Thyroid gland (tissue), 4 donors: Measurements from ENCODE around the gene SLC31A1.

Source experiments
- CTCF ChIP-seq, 6 experiments: fragments of 200-600 bp in 3 of 6; fragments of 450-650 bp in 3 of 6; sonication (generic) in 3 of 6; IDR thresholded peaks; one replicate each; pipeline ENCODE4 v1.5.1; 2016 to 2019; ENCODE audit warnings: antibody characterized with exemption in 6 of 6, mild to moderate bottlenecking in 2 of 6, inconsistent platforms in 1 of 6, moderate library complexity in 1 of 6
- POLR2A ChIP-seq, 2 donors: fragments of 450-650 bp; IDR thresholded peaks; one replicate each; pipeline ENCODE4 v1.6.1; 2017; ENCODE audit warnings: antibody characterized with exemption in 2 of 2, mild to moderate bottlenecking in 2 of 2, moderate library complexity in 1 of 2

- TF ChIP-seq POLR2A (IDR thresholded peaks at IDR 0.05) (no peak), CTCF (IDR thresholded peaks at IDR 0.05) (no peak)
Observed at GRCh38 chr9:113178087-113178486, 43.3 kb upstream of the SLC31A1 start.
